Stromal cell of bone marrow (primary cell): Measurements from ENCODE around the gene PLEKHB2.
"Not testable (repeated sequence)": the region's sequence is repeated elsewhere in the genome, so short reads cannot be mapped to it uniquely, and the experiment has no call there.

Experiments used
- DNase-seq: peaks from one replicate; pipeline ENCODE4 v3.0.0-alpha.2; 2012; ENCODE audit warnings: low read depth

Gene PLEKHB2

GRCh38 chr2:131093696-131094462, 11.3 kb upstream of the PLEKHB2 start:
- DNase-seq, result no peak

GRCh38 chr2:131094463-131095281, 10.5 kb upstream of the PLEKHB2 start:
- DNase-seq, result no peak

GRCh38 chr2:131103165-131103564, 2.0 kb upstream of the PLEKHB2 start:
- no peak for DNase-seq

- peak; percentile 55 for DNase-seq
Observed at GRCh38 chr2:131104487-131105155, 515 bp upstream of the PLEKHB2 start.

GRCh38 chr2:131105950-131106801, 1.0 kb downstream of the PLEKHB2 start:
- peak; percentile 36 for DNase-seq

GRCh38 chr2:131112529-131112928, 7.4 kb downstream of the PLEKHB2 start:
- no peak for DNase-seq

GRCh38 chr2:131113566-131114227, 8.6 kb downstream of the PLEKHB2 start:
- no peak for DNase-seq

GRCh38 chr2:131114950-131115349, 9.8 kb downstream of the PLEKHB2 start:
- not testable (repeated sequence) for DNase-seq

- no peak for DNase-seq
Observed at GRCh38 chr2:131115752-131116151, 10.6 kb downstream of the PLEKHB2 start.

- DNase-seq, result no peak
Observed at GRCh38 chr2:131120815-131121317, 15.7 kb downstream of the PLEKHB2 start.

GRCh38 chr2:131121464-131121863, 16.3 kb downstream of the PLEKHB2 start:
- no peak for DNase-seq

GRCh38 chr2:131122496-131122895, 17.4 kb downstream of the PLEKHB2 start:
- DNase-seq, result no peak

- DNase-seq, result no peak
Observed at GRCh38 chr2:131123192-131123591, 18.1 kb downstream of the PLEKHB2 start.

GRCh38 chr2:131125195-131125757, 20.1 kb downstream of the PLEKHB2 start:
- no peak for DNase-seq

GRCh38 chr2:131126436-131126835, 21.3 kb downstream of the PLEKHB2 start:
- DNase-seq, result no peak

GRCh38 chr2:131127076-131127475, 21.9 kb downstream of the PLEKHB2 start:
- no peak for DNase-seq

GRCh38 chr2:131127981-131128380, 22.8 kb downstream of the PLEKHB2 start:
- no peak for DNase-seq

GRCh38 chr2:131130298-131130596, 25.1 kb downstream of the PLEKHB2 start:
- DNase-seq, result no peak

GRCh38 chr2:131132729-131133128, 27.6 kb downstream of the PLEKHB2 start:
- DNase-seq, result no peak

GRCh38 chr2:131140581-131140980, 35.4 kb downstream of the PLEKHB2 start:
- DNase-seq, result no peak

- DNase-seq, result no peak
Observed at GRCh38 chr2:131142849-131143248, 37.7 kb downstream of the PLEKHB2 start.
